Left renal cortex interstitium (tissue), 4 donors: ENCODE data around the gene GLYATL1. TPM values are rescaled to one million over a fixed set of nuclear protein-coding genes. Genes with fewer than 3 reads are reported as not detected.
A peak's percentile ranks its signal among the peaks of the same experiment; 100 is the strongest.

Source experiments
- DNase-seq, 4 donors: peaks; one replicate each; pipeline ENCODE4 v3.0.0-alpha.2; 2013; ENCODE audit warnings: low read depth in 4 of 4, low spot score in 2 of 4, missing footprints in 1 of 4
- polyA plus RNA-seq, 4 donors: library from polyadenylated mRNA; unstranded; fragments of 120-200 nt; gene quantifications; one replicate each; pipeline ENCODE4 v1.2.1, GENCODE V29; 2013; ENCODE audit not compliant: insufficient read length in 4 of 4

The GLYATL1 gene, protein sequence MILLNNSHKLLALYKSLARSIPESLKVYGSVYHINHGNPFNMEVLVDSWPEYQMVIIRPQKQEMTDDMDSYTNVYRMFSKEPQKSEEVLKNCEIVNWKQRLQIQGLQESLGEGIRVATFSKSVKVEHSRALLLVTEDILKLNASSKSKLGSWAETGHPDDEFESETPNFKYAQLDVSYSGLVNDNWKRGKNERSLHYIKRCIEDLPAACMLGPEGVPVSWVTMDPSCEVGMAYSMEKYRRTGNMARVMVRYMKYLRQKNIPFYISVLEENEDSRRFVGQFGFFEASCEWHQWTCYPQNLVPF
- 100 to 1,000 TPM in 3 of 4 donors, 10 to 100 TPM in 1; 97.8 to 209 (median 183) TPM for polyA plus RNA-seq

DNA sequence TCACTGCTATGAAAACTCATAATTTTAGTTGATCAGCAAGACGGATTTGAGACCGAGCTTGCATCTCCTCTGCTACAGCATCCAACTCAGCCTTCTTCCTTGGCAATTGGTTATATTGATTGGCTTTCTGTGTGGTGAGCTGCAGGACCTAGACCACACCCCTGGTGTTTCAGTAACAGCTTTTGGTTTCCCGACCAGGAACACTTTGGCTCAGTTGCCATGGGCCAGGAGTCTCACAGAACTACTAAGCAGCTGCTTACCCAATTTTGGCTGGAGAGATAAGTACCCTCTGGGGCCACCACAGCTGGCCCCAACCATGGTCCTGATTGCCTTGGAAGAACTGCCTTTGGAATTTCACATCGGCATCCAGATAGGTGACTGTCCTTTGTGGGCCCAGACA is at the start of gene GLYATL1:
Gene GLYATL1, plus strand, starts transcription at position 212 of the 400 bp plus-strand sequence. CDS start 7,600 bp downstream, outside the sequence.
- no peak for DNase-seq

DNA sequence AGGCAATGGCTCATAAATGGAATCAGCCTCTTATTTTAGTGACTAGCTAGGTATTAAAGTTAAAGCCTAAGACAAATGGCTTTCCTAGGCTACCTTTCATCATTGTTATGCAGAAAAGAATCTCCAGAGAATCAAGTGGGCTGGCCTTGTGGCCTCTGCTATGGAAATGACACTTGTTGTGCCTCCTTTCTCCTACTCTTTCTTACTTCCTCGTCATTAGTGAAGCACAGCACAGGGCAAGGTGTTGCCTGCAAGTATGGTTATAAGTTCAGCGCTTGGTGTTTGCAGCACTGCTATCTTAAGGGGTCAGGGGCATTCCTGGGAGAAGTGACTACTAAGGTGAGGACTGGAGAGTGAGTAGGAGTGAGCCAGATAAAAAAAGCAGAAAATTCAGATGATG is 45.4 kb upstream of the GLYATL1 start:
- DNase-seq, result no peak

DNA sequence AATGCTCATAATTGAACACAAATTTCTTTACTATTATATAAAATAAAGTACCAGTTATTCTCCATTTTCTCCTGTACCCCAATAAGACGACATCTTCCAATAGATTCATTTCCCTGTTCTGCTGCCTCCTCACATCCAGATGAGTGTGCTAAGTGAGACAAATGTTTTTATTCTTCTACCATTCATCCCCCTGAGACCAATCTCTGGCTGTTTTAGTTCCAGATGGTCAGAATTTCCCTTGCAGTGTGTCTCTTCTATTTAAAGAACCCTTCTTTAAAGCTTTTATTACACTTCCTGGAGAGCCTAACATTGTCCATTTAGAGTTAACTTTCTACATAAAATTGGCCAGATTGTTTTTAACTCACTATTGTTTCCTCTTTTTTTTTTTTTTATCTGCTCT is 41.2 kb upstream of the GLYATL1 start:
- DNase-seq, result no peak

DNA sequence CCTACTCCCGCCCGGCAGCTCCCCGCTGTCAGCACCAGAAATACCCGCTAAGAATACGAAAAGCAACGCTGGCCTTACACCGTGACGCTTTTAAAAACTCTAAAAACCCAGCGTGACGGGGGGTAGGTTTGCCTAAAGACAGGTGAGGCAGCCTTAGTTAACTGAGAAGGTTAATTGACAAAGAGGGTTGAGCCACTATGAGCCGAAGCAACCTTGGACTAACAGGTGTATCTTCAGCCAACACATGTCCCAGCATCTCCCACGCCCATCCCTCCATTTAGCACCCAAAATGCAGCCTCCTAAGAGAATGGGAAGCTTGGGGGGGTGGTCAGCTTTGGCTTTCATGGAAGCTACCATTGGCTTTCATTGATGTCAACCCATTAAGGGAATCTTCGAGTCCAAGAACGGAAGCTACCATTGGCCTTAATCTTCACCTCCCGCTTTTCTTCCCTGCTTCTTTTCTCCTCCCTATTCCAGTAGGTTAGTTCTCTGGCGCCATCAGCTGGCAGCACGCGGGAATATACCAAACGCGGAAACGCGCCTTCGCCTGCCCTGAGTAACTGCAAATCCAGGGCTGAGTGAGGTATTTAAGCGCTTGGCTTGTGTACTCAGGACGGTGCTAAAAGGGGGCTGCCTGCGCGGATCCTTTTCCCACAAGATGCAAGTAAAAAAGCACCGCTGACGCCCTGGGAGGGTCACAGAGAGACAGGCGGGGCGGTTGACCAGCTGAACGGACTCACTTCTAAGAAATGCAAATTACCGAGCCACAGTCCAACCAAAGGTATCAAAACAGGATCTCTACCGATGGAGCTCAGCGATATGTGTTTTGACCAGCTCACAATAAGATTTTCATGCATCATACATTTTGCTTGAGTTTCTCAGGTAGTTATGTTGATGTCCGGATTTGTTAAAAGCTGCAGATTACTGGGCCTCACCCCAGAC is 38.5 kb upstream of the GLYATL1 start:
- DNase-seq, result peak in 3 of 4 donors; percentile 60 to 84 (median 62)

DNA sequence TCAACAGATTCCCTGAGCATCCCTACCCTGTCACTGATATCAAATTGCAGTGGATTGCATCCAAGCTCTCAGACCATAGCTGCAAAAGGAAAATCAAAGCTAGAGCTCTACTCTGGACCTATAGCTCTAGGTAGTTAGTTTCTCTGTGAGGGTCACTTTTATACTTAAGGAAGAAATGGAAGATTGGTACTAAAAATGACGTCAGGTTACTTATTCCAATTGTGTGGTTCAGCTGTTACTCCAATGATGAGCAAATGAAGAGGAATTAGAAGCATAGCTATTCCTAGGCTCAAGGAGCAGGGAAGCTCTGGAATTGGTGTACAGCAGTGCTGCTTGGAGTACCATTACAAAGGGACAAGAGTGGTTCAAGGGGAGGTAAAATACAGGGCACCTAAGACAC is 36.4 kb upstream of the GLYATL1 start:
- DNase-seq, result no peak

DNA sequence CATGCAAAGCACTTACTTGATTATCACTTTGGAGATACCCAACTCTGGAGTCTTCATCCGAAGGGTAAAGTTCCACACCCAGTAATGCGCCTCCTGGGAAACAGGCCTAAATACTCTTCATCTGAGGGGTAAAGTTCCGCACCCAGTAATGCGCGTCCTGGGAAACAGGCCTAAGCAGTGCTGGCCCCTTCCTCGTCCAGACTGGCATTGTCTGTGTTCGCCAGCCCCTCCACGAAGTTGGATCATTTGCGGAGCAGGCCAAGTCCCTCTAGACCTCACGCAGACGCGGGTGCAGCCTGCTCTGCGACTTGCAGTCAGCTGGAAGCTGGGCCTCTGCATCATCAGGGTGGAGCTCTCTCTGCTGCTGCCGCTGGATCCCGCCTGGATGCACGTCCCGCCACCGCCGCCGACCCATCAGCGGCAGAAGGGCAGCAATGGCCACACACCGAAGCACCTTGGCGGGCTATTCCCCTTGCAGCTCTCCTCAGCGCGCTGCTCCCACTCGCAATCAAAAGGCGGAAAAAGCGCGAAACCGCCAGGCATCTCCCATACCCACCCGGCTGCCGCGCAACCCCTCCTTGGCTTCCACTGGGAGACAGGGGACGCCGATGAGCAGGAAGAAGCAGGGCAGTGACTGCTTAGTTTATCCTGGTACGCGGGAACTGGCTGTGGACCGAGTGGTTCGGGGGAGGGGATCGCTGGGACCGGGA is 34.1 kb upstream of the GLYATL1 start:
- peak in 1 of 4 donors; percentile 32 for DNase-seq

DNA sequence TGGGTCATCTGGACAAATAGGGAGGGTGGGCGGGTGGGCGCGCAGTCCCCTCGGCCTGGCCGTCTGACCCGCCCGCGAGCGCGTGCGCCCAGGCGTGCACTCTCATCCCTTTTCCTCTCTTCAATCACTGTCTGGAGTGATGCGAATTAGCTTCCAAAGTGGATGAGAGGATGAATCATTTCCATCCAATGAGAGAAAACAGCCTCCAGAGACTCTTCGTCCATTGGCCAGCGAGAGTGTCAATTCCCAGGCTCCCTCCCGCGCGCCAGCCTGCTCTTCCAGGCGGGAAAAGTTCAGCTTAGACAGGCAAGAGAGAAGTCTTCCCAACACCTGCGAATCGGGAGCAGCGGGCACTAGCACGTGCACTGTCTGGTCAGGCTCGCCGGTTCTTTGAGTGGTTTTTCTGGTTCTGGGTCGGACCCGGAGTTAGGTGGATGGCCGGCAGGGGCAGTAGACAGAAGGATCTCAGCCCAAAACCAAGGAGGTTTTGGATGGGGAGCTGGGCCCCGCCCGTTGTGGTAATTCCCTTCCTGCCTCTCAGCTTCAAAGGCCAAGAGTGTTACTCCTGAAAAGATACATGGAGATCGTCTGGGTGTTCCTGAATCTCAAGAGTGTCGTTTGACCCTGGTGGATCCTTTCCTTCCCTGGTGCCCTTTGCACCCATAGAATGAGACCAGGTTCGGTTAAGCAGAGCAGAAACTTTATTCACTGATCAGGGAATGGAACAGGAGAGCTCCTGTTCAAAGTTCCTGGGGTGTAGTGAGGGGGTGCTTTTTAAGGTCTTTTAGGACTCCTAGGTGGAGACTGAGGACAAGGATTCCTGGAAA is 33.4 kb upstream of the GLYATL1 start:
- peak; percentile 48 to 86 (median 67) for DNase-seq

DNA sequence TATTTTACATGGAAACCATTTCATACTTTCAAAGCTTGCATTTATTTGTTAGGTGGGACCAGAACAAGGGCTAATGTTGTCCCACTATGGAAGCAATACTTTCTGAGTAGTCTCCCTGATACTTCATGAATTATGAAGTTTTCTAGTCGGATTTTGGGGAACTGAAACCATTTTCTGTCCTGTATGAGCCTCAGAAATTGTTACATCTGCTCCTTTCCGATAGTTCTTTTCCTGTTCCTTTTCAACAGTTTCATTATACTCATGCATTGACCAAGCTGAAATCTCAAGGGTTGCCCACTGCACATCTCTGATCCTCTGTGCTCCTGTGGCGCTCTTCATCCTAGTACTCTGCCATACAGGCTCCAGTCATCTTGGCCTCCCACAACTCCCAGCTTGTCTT is 31.5 kb upstream of the GLYATL1 start:
- no peak for DNase-seq

DNA sequence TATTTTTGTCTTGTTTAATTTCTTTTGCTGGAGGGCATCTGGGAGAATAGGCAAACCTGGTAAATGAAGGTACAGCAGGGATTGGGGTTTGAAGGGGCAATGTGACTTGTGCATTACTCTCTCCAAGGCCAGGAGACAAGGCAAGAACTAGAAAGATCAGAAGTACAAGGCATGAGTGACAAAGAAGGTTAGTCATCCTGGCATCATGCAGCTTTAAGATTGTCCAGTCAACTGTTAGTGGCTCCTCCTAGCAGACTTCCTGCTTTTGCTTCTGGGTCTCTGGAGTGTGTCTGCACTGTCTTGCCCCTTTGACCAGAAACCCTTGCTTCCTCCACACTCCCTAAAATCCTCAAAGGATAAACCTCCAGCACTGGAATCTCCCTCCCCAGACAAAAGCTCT is 27.2 kb upstream of the GLYATL1 start:
- DNase-seq, result no peak

DNA sequence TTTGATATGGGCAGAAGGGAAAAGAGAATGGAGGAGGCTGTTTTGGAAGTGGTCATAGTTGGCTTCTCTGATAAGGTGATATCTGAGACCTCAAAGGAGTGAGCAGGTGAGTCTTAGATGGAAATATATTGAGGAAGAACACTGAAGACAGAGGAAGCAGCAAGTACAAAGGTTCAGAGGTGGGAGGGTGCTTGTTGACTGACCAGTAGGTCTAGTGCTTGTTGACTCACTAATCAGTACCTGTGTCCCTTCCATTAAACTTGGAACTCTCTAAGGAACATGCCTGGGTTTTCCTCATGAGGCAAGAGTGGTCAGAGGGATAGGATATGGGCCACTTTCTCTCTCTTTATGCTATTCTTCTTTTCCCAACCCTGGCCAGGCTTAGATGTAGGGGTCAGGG is 25.6 kb upstream of the GLYATL1 start:
- no peak for DNase-seq

DNA sequence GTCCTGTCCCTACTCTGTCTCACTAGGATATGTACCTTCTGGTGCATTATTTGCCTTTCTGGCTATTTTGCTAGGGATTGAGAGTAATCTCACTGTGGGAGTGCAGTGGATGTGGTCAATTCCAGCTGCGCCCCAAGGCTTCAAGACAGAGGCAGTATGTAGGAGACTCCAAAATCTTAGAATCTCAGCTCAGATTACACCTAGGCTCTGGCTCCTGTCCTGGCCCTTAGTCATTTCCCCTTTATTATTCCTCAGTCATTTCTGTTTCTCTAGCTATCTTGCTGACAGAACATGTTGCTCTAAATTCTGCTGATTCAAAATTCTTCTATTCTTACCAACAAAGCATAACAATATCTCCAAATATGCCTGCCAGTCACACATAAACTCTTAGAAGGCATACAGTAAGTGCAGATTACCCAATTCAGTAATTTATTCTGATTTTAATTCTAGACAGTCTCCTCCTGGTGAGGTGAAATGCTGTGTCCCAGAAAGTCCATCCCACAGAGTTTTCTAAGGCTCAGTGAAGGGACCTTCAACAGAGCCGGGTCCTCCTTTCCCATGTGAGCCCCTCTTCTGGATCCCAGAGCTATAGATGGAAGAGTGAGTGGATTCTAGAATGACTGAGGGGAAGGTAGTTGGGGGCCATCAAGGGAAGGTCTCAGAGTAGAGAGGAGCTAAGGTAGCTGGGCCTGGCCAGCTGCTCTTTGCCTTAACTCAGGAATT is 24.3 kb upstream of the GLYATL1 start:
- no peak for DNase-seq

DNA sequence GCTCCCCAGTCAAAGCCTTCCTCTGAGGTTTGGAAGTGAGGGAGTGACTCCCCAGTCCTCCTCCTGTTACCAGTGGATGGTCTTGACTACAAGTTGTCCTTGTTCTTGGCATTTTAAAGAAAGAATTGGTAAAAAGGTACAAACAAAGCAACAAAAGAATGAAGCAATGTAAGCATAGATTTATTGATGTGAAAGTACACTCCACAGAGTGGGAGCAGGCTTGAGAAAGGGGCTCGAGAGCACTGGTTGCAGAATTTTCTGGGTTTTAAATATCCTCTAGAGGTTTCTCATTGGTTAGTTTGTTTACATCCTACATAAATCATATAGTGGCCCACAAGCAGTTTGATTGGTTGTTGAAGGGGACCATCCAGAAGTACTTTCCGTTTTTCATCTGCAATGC is 22.7 kb upstream of the GLYATL1 start:
- no peak for DNase-seq

DNA sequence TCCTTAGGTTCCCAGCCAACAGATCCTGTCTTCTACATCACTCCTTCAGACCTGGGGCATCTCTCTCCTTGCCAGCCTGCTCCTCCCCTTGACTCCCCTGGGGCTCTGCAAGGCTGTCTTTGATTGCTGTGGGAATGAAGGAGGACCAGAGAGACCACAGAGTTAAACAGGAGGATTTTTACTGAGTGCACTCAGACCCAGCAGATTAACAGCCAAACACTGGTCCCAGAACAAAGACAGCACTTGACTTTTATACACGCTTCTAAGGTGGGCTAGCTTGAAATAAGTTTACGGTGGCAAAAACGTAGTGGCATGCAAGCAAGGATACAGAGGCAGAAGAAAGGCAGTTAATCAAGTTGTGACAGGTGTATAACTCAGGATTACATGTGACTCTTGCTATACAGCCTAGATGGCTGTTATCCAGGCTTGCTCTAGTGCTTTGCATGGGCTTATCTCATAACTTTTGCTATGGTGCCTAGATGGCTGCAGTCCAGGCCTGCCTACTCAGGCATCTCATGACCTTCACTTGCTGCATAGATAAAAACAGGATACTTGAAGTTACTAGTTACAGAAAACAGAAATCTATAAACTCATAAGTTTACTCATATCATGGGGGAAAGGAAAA is 22.0 kb upstream of the GLYATL1 start:
- no peak for DNase-seq

DNA sequence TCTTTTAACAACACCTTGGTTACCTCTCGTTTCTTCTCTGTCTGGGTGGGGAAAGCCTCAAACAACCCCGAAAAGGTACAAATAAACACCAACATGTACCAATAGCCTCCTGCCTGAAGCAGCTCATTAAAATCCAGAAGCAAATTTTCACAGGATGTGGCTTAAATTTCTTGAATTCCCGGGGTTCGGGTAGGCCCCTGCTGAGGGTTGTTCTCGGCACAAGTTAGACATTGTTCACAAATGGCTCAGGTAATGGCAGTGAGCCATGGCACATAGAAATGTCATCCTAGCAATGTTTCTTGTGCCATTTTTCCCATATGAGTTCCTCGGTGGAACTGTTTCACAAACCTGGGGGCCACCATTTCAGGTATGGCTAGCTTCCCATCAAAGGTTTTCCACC is 19.7 kb upstream of the GLYATL1 start:
- DNase-seq, result no peak

DNA sequence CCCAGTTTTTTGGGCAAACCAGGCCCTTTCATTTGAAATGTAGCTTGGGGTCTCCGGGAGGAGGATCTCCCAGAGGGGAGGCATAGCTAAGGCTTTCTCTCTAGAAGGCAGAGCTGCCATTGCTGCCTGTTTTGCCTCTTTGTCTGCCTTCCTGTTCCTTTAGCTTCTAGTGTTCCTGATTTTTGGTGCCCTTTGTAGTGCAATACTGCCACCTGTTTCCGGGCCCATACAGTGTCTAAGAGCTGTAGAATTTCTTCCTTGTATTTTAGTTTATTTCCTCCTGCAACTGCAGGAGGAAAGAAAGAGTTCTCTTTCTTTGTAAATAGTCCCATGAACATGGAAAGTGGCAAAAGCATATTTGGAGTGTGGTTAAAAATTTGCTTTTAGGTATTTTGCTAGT is 19.3 kb upstream of the GLYATL1 start:
- no peak for DNase-seq

DNA sequence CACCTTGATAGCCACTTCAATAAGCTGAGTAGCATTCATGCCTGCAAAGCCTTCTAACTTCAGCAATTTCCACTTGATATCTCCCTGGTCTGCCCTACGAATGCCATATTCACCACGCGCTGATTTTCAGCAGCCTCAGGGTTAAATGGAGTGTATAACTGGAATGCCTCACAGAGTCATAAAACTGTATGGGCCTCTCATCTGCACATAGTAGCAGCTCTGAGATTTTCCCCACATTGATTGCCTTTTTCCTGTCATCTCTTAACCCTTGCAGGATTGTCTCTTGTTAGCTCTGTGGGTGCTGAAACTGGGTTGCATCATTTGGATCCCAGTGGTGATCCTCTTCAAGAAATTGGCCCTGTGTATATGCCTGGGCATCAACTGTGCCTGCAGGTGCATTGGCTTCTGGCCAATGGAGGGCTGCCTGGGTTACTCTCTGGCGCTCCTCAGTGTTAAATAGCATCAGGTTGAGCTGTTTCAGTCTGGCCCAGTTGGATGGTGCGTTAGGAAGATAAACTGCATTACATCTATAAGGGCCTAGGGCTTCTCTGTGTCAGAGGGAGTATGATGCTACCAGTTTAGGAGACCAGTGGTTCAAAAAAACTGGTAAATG is 17.4 kb upstream of the GLYATL1 start:
- no peak for DNase-seq

DNA sequence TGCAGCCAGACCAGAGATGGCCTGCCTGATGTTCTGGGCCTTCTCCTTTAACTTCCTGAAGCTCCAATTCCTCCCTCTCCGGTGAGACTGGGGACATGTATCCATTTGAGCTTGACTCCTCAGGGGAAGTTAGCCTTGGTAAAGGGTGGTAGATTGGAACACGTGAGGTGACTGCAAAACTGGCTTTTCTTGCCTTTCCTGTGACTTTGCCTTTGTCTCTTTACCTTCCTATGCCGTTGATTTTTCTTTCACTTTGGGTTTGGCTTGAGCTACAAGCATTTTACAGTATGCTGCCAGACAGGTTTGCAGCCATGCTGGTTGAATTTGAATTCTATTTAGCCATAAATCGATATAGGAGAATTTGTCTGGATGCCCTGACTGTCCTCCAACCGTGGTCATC is 16.8 kb upstream of the GLYATL1 start:
- no peak for DNase-seq

DNA sequence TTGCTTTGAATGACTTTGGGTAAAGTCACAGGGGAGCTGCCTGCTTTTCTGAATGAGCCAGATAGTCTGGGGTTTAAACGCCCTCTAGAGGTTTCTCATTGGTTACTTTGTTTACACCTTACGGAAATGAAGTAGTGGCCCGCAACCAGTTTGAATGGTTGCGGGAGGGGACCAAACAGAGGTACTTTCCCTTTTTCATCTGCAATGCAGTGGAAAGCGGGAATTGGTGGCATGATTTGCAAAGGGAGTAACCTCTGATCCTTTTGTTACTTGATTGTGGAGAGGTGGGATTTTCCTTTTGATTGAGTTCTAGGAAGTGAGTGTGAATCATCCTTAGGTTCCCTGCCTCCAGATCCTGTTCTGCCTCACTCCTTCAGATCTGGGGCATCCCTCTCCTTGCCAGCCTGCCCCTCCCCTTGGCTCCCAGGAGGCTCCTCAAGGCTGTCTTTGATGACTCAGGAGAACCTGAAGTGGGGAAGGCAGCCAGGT is 15.9 kb upstream of the GLYATL1 start:
- no peak for DNase-seq
